Stimulated activated CD4-positive, alpha-beta T cell treated with anti-CD3 and anti-CD28 coated beads, TNF-alpha, amount 100 ng/mL, for 48 hours (primary cell): ENCODE measurements around the gene TP53INP2.
"Not testable (repeated sequence)": the region's sequence is repeated elsewhere in the genome, so short reads cannot be mapped to it uniquely, and the experiment has no call there.

Experiments
- DNase-seq, 3 donors: peaks; one replicate each; pipeline ENCODE4 v3.0.0-alpha.2; 2020; ENCODE audit warnings: low read depth in 3 of 3

Gene TP53INP2, protein sequence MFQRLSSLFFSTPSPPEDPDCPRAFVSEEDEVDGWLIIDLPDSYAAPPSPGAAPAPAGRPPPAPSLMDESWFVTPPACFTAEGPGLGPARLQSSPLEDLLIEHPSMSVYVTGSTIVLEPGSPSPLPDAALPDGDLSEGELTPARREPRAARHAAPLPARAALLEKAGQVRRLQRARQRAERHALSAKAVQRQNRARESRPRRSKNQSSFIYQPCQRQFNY

DNA sequence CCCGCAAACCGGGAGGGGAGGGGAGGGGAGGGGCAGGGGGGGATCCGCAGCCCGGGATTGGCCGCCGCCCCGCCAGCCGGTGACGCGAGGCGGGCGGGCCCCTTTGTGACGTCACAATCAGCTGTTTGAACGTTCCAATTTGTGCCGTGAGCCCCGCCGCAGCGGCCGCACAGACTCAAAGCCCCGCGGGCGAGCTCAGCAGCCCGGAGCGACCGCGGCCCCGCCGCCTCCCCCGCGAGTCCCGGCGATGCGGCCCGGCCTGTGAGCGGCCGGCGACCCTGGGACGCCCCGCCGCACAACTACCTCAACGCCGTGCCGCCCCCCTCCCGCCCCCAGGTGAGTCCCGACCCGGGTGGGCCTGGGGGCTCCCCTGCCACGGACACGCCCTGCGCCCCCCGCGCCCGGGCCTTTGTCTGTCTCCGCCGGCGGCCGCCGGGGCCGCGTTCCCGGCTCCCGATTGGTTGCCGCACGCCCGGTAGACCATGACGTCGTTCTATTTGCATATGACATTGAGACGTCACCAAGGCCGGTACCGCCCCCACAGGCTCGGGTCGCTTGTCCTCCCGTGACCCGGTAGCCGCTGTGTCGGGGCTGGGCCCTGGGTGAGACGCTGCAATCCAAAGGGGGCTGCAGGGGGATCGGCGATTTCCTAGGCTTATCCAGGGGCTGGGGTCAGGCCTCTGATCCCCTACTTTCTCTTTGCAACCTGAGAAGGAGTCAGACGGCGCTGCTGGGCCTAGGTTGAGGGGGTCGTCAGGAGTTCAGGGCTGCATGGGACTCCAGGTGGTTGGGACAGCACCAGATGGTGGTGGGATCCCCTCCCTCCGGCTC is at the start of gene TP53INP2:
TSS of gene TP53INP2 (plus strand) at position 168 of the 831 bp plus-strand sequence. CDS start 4,396 bp downstream, outside the sequence.
- peak; percentile 63 to 78 (median 71) for DNase-seq

DNA sequence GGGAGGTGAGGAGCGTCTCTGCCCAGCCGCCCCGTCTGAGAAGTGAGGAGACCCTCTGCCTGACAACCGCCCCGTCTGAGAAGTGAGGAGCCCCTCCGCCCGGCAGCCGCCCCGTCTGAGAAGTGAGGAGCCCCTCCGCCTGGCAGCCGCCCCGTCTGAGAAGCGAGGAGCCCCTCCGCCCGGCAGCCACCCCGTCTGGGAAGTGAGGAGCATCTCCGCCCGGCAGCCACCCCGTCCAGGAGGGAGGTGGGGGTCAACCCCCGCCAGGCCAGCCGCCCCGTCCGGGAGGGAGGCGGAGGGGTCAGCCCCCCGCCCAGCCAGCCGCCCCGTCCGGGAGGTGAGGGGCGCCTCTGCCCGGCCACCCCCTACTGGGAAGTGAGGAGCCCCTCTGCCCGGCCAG is 45.5 kb upstream of the TP53INP2 start:
- not testable (repeated sequence) for DNase-seq

DNA sequence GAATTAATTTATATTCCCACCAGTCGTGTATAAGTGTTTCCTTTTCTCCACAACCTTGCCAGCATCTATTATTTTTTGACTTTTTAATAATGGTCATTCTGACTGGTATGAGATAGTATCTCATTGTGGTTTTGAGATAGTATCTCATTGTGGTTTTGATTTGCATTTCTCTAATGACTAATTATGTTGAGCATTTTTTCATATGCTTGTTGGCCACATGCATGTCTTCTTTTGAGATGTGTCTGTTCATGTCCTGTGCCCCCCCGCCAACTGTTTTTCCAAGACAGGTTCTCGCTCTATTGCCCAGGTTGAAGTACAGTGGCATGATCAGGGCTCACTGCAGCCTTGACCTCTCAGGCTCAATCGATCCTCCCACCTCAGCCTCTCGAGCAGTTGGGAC is 42.3 kb upstream of the TP53INP2 start:
- not testable (repeated sequence) for DNase-seq

DNA sequence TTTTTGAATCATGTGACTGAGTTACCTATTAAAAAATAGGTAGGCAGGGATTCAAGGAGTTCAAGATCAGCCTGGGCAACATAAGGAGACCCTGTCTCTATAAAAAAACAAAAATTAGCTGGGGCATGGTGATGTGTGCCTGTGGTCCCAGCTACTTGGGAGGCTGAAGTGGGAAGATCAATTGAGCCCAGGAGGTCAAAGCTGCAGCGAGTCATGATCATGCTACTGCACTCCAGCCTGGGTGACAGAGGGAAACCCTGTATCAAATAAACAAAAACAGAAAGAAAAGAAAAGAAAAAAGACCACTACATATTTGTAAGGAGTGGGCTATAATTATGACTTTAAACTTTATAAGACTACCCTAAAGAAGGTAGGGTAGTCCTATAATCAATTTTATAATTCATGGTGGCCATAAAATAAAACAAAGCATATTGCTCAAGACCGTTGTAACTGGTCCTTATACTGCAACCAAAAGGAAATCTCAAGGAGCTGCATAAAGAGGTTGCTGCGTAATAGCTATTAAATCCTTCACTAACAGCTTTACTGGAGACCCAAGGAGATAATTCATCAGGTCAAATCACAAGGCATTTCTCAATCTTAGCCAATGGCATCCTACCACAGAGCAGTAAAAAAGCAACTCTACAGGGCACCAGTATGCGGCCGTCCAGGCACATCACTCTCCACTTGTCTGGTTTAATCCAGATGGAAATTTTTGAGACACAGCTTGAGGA is 40.8 kb upstream of the TP53INP2 start:
- no peak for DNase-seq

DNA sequence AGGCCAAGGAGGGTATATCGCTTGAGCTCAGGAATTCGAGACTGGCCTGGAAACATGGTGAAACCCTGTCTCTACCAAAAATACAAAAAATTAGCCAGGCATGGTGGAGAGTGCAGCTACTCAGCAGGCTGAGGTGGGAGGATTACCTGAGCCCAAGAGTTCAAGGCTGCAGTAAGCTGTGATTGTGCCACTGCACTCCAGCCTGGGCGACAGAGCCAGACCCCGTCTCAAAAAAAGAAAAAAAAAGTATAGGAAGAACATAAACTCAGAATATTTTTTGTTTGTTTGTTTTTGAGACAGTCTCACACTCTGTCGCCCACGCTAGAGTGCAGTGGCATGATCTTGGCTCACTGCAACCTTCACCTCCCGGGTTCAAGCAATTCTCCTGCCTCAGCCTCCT is 39.4 kb upstream of the TP53INP2 start:
- DNase-seq: not testable (repeated sequence)

DNA sequence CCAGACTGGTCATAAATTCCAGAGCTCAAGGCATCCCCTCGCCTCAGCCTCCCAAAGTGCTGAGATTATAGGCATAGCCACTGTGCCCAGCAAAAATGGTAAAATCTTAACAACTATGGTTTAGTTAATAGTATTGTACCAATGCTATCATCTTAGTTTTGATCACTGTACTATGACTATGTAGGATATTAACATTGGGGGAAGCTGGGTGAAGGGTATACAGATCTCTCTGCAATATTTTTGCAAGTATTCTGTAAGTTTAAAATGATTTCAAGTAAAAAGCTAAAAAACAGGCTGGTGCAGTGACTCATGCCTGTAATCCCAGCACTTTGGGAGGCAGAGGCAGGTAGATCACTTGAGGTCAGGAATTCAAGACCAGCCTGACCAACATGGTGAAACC is 35.0 kb upstream of the TP53INP2 start:
- DNase-seq: no peak

DNA sequence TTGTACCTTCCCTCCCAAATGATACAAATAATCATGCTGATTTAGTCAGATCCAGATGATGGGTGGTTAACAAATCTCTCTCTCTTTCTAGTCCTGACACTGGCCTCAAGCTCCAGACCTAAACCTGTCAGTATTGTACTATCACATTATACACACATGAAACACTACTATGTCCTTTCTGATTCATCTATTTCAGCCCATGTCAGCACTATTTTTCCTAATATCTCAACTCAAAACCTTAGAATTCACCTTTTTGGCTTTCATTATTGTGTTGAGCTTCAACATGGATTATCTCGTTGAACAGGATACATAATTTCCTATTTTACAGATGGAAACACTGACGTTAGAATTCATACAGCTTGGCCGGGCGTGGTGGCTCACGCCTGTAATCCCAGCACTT is 30.7 kb upstream of the TP53INP2 start:
- DNase-seq: no peak

DNA sequence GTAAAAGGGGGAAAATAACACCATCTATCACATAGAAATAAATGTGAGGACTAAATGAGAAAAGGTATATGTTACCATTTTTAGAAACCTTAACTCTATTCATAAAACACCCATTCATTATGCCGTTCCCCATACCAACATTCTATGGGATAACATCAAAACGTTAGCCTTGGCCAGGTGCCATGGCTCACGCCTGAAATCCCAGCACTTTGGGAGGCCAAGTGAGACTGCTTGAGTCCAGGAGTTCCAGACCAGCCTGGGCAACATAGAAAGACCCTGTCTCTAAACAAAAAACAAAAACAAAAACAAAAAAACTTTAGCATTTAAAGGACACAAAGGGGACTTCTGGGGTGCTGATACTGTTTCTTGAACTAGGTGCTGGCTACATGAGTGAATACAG is 28.6 kb upstream of the TP53INP2 start:
- DNase-seq: no peak

DNA sequence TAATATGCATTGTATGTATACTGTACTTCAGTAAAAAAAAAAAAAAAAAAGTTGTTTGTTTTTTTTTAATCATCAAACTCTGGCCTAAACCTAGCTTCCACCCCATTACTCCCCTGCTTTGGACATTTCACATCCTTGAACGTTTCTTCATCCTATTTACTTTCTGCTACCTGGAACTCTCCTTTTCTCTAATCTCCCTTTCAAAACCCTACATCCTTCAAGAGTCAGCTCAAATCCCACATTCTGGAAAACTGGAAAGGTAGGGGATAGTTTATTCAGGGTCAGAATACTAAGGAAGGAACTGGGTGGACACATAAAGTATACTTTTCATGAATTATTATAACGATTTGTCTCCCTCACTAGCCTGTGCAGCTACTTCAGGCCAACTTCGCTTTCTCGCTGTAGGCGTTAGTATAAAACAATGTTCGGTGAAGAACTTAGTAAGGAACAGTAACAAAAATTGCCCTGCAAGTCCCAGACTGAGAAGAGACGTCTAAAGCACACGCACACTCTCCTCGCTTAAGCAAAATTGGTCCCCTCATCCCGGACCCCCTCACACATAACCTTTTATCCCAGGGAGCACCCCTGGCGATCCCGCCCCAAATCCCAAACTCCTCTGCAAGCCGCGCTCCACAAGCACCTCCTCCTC is 28.0 kb upstream of the TP53INP2 start:
- DNase-seq: no peak

DNA sequence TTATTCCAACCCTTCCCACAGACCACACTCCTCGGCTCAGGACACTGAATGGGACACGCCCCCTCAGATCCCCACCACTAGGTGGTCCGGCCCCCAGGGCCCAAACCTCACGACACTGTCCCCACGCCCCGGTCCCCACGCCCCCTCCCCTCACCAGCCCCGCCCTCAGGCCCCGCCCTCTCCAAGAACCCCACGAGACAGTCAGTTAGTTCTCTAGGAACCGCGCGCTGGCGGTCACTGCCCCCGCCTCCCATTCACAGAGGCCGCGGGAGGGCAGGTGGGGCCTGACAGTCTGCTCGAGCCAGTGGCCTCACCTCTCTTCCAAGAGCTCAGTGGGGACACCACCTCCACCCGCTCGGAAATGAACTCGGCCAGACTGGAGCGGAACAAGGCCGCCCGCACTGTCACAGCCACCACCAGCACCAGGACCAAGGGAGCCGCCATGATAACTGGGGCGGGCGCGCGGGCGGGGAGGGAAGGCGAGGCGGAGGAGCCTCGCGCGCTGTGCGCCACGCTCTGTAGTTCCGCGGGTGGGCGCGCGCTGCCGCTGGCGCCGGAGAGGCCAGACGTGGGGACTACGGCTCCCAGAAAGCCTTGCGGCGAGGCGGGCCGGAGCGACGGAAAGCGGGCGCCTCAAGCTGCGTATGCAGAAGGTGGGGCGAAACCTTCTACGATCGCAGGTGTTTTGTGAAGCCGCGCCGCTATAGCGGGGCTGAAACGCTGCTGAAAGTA is 27.3 kb upstream of the TP53INP2 start, which contains the start of gene PIGU:
TSS of gene PIGU (minus strand) at position 451 of the 732 bp plus-strand sequence. CDS start at position 444, 7 bp downstream.
- peak; percentile 87 to 94 (median 92) for DNase-seq

DNA sequence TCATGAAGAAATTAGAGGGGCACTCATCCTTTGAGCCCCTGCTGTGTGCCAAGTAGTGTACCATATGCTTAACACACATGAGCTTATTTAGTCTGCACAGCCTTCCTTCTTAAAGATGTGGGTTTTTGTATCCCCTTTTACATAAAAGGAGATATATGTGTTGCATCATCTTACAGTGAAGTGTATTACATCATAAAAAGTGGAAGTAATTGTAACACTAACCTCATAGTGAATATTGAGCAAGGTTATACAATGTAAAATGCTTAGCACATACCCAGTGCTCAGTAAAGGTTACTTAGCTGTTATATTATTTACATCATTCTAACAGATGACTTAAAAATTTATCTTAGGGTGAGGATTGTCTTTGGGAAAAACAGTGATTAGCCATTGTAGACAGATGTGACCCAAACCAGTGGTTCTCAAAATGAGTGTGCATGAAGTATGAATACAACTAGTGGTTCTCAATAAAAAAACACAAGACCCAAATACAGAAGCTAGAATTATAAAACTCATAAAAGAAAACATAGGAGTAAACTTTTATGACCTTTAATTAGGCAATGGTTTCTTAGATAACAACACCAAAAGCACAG is 23.5 kb upstream of the TP53INP2 start:
- DNase-seq: no peak

DNA sequence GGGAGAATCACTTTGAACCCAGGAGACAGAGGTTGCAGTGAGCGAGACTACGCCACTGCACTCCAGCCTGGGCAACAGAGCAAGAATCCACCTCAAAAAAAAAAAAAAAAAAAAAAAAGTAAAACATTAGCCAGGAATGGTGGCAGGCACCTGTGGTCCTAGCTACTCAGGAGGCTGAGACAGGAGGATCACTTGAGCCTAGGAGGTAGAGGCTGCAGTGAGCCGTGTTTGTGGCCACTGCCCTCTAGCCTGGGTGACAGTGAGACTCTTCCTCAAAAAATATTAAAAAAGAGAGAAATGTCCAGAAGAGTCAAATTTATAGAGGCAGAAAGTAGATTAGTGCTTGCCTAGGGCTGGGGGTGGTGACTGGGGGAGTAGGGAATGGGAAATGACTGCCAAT is 20.5 kb upstream of the TP53INP2 start:
- DNase-seq: no peak

DNA sequence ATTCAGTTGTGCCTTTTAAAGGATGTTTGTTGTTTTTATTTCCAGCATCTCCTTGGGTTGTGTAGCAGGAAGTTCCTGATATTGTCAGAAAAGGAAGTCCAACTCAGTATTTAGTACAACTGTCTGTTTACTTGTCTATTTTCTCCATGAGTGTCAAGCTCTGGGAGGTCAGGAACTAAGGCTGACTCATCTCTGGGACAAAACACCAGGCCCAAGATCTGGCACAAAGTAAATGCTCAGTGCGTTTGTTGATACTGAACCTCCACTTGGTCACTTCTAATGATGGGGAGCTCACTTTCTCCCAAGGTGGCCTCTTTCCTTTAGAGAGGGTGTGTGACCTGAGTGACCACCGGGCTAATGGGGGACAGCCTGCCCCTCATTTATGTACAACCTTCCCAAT is 14.7 kb upstream of the TP53INP2 start:
- DNase-seq: no peak

DNA sequence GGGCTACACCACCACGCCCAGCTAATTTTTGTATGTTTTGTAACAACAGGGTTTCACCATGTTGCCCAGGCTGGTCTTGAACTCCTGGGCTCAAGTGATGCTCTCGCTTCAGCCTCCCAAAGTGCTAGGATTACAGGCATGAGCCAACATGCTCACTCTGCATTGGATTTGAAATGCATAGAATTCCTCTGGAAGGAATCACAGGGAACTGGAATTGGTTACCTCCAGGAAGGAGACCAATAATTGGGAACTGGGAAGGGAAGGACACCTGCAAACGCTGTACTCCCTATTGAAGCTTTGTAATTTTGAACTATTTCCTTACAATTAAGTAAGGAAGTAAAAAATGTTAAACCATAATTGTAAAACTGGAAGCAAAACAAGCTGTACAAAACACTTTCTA is 12.3 kb upstream of the TP53INP2 start:
- no peak for DNase-seq

DNA sequence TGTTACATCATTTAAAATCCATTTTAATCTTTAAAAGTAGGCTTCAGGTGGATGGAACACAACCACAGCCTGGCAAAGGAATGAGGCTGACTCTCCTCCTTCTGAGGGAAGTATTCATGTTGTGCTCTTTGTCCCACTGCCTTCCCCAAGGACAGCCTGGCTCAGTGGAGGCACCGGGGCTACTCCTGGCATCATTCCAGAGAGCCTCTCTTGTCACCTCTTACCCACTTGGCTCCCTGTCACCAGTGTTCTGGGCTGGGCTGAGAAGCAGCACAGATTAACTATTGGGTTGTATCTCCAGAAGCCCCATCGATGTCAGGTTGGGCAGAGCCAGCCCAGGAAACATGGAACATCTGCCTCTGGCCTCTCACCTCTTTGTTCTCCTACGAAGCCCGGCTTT is 10.7 kb upstream of the TP53INP2 start:
- no peak for DNase-seq

DNA sequence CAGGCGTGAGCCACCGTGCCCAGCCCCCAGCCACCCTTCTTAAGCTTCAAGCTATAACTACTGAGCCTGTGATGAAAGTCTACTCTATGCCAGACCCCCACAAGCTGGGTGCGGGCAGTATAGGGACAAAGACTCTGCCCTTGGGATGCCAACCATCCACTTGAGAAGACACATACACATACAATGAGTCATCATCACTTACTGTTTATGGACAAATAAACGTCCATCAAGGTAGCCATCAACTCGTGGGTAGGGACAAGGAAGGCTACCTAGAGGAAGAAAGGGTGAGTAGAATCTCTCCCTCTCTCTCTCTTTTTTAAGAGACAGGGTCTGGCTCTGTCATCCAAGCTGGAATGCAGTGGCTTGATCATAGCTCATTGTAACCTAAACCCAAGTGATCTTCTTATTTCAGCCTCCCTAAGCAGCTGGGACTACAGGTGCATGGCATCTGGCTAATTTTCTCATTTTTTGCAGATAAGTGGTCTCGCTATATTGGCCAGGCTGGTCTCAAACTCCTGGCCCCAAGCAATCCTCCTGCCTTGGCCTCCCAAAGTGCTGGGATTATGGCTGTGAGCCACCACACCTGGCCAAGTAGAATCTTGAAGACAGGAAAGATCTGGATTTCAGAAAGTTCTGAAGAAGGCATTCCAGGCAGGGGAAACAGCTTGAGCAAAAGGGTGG is 2.6 kb upstream of the TP53INP2 start:
- DNase-seq: no peak

DNA sequence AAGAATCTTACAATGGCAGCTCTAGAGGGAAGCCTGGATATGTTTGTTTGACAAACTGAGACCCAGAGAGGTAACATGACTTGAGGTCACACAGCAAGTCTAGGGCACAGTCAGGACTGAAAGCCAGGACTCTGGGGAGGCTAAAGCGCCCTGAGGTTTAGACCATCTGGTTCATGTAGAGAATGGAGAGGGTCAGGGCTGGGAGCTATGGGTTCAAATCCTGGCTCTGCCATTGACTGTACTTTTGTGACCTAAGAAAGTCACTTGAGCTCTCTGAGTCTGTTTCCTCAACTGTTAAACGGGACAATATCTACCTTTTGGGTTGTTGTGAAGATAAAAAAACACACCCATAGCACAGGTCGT is 1.1 kb upstream of the TP53INP2 start:
- no peak for DNase-seq

DNA sequence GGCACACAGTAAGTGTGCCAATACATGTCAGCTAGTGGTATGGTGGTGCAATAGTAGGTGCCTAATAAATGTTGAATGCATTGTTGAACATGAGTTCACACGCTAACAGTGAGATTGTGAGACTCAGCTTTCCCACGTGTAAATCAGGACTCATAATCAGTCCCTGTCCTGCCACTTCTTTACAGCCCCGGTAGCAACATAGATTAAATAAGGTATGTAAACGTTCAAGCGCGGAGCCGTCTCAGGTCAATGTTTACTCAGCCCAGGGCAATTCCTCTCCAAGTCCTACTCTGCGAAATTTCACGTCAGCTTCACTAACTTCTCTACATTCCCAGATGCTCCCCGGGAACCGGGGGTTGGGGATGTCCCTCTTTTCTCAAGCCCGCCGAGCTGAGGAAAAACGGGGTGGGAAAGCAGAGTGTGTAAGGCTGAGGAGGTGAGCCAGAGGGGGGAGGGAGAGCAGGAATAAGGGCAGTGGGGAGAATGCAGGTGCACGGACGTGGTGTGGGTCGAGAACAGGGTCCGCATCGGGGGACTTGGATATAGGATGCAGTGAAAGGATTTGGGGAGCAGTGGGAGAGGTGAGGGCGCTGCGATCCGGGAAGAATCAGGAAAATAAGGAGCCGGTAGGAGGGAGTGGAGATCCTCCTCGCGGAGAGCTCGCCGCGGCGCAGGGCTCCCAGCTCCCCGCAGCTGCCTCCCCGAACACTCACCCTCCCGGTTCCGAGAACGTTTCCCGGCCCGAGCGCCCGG is 544 bp upstream of the TP53INP2 start:
- no peak for DNase-seq

DNA sequence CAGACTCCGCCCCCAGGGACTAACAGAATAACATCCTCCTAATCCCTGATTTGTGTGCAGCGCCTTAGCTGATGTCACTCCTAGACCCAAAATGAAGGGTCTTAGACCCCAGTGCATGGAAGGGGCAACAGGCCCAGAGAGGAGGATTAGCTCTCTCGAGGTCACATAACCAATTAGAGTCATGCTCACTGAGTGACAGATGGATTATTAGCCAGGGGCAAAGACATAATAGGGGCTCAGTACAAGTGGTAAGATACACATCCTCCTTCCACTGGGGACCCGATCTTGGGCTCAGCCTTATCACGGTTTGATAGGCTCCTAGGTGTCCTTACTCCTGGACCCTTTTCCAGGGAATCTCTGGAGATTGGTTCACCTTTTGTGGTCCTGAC is 858 bp downstream of the TP53INP2 start:
- DNase-seq: no peak
